Ovary (tissue), 9 donors: ENCODE data around the gene L1CAM. TPM values are rescaled to one million over a fixed set of nuclear protein-coding genes. Genes with fewer than 3 reads are reported as not detected.

Experiments
- DNase-seq, 5 donors: peaks; one replicate each; pipeline ENCODE4 v3.0.0-alpha.2; 2019 to 2020
- H3K27ac ChIP-seq, 2 donors: fragments of 200-600 bp; one replicate each; pipeline versions ENCODE4 v1.5.1 to v1.8.0; 2019 to 2022
- H3K27me3 ChIP-seq: fragments of 200-600 bp; one replicate; pipeline ENCODE4 v1.8.0; 2022
- H3K36me3 ChIP-seq: fragments of 200-600 bp; sonication (generic); one replicate; pipeline ENCODE4 v1.5.1; 2019
- H3K4me1 ChIP-seq: one replicate; pipeline ENCODE4 v1.8.1; 2013; ENCODE audit warnings: mild to moderate bottlenecking, moderate library complexity; ENCODE audit not compliant: insufficient read depth
- H3K4me3 ChIP-seq: fragments of 200-600 bp; sonication (generic); one replicate; pipeline ENCODE4 v1.5.1; 2017
- H3K9me3 ChIP-seq, 2 donors: fragments of 200-600 bp in 1 of 2; sonication (generic) in 1 of 2; one replicate each; pipeline versions ENCODE4 v1.5.1 to v1.8.1; 2013 to 2019; ENCODE audit warnings: mild to moderate bottlenecking in 1 of 2, moderate library complexity in 1 of 2
- CTCF ChIP-seq, 3 donors: fragments of 450-650 bp in 2 of 3; fragments of 200-600 bp in 1 of 3; IDR thresholded peaks; one replicate each; pipeline versions ENCODE4 v1.5.1 to v1.8.0; 2016 to 2022; ENCODE audit warnings: antibody characterized with exemption in 3 of 3, mild to moderate bottlenecking in 1 of 3
- EP300 ChIP-seq: sonication (generic); formaldehyde crosslinking; IDR thresholded peaks from one replicate; pipeline ENCODE4 v1.6.1; 2017; ENCODE audit warnings: antibody characterized with exemption
- POLR2A ChIP-seq: fragments of 450-650 bp; IDR thresholded peaks from one replicate; pipeline ENCODE4 v1.6.1; 2017; ENCODE audit warnings: antibody characterized with exemption, mild to moderate bottlenecking, moderate library complexity
- WGBS, 3 donors: extraction: QIAGEN DNeasy Blood & Tissue Kit in 1 of 3; methylation state at CpG; one replicate each; pipeline versions ENCODE4 v1.1.5 to v1.1.7; 2013 to 2017; 5-methylcytosine and 5-hydroxymethylcytosine counted together
- intact Hi-C, 4 donors: fragments of 100-400 bp; cut with DNase I; formaldehyde crosslinking; loops; one replicate each; pipeline versions ENCODE4 v1.11.0 to v1.15.1; 2022 to 2023
- polyA plus RNA-seq, 2 donors: library from polyadenylated mRNA; stranded (reverse); fragments of 200-250 nt in 1 of 2; fragments of 350-450 nt in 1 of 2; fragmentation: Illumina TruSeq in 1 of 2; extraction: RNeasy Lipid Tissue Mini Kit (QIAGEN cat#74804) in 1 of 2; gene quantifications; one replicate each; pipeline ENCODE4 v1.2.3, GENCODE V29; 2013 to 2014
- total RNA-seq, 7 donors: library from RNA; depleted of rRNA in 2 of 7; stranded (reverse); fragments of >200 nt in 2 of 7; fragmentation: NEBNext Ultra II Directional in 3 of 7; extraction: Animal tissue kit (Norgen Biotek cat#: 25700) in 3 of 7; gene quantifications; one replicate each; pipeline versions ENCODE4 v1.1.0 to v1.2.4, GENCODE V29; 2016 to 2023
- donor health status: DM: no; HTN: no; CAD: no; lungs with moderate emphysema.
- donor health status: DM: no; HTN: no; CAD: no.
- donor health status: Bipolar disorder and iron deficiency.
- donor health status: DM: yes; HTN: yes; CAD: no.
- donor health status: DM: no; HTN: no; CAD: no.
- donor health status: DM: yes; HTN: yes; CAD: no.

Gene L1CAM
- total and polyA plus RNA-seq, 9 donors = 0.36 to 3.0 (median 0.99) TPM; not detected in 1

GRCh38 chrX:153885208-153885787 lies 675 bp downstream of the L1CAM start:
- H3K9me3 ChIP-seq = no peaks in the 10 kb centered on the region
- no peak for DNase-seq
- 27 to 32% (median 27%) methylated on average over 29 to 32 of the region's 32 CpGs for WGBS, 3 donors
- H3K36me3 ChIP-seq = no peaks in the 10 kb centered on the region
- no peaks in the 10 kb centered on the region for H3K4me1 ChIP-seq
- intact Hi-C loops = no loop called here
- H3K4me3 ChIP-seq = no peak overlapping the region
- no peak overlapping the region for H3K27ac ChIP-seq
- H3K27me3 ChIP-seq = no peaks in the 10 kb centered on the region
- TF ChIP-seq CTCF (IDR thresholded peaks at IDR 0.05) (no peak), EP300 (no peak), POLR2A (no peak)

GRCh38 chrX:153884590-153884989 lies 1.4 kb downstream of the L1CAM start:
- WGBS, 3 donors = 52 to 67% (median 55%) methylated on average over 6 of the region's 6 CpGs
- no peaks in the 10 kb centered on the region for H3K36me3 ChIP-seq
- no peaks in the 10 kb centered on the region for H3K9me3 ChIP-seq
- H3K27ac ChIP-seq = no peak overlapping the region
- no peak for TF ChIP-seq CTCF (IDR thresholded peaks at IDR 0.05)
- TF ChIP-seq POLR2A = no peak
- no peak for TF ChIP-seq EP300
- DNase-seq = no peak
- no peaks in the 10 kb centered on the region for H3K27me3 ChIP-seq
- H3K4me1 ChIP-seq = no peaks in the 10 kb centered on the region
- intact Hi-C loops = no loop called here
- H3K4me3 ChIP-seq = no peak overlapping the region

GRCh38 chrX:153884136-153884535 lies 1.8 kb downstream of the L1CAM start:
- Histone ChIP-seq H3K27me3 (no peaks in the 10 kb centered on the region), H3K4me1 (no peaks in the 10 kb centered on the region), H3K27ac (no peak overlapping the region), H3K9me3 (no peaks in the 10 kb centered on the region), H3K36me3 (no peaks in the 10 kb centered on the region), H3K4me3 (no peak overlapping the region)
- intact Hi-C loops = no loop called here
- no peak for DNase-seq
- TF ChIP-seq POLR2A (no peak), CTCF (IDR thresholded peaks at IDR 0.05) (no peak), EP300 (no peak)
- 50 to 55% (median 54%) methylated on average over 13 of the region's 13 CpGs for WGBS, 3 donors

- Histone ChIP-seq H3K27ac (no peak overlapping the region), H3K4me3 (no peak overlapping the region), H3K27me3 (no peaks in the 10 kb centered on the region), H3K9me3 (no peaks in the 10 kb centered on the region), H3K4me1 (no peaks in the 10 kb centered on the region), H3K36me3 (no peaks in the 10 kb centered on the region)
- no peak for DNase-seq
- 45 to 57% (median 46%) methylated on average over 13 of the region's 13 CpGs for WGBS, 3 donors
- intact Hi-C loops = no loop called here
- TF ChIP-seq POLR2A (no peak), CTCF (IDR thresholded peaks at IDR 0.05) (no peak), EP300 (no peak)
Measured at GRCh38 chrX:153883163-153883843, 2.7 kb downstream of the L1CAM start.
